Measurements from ENCODE around the gene PCSK4.

Gene PCSK4

DNA sequence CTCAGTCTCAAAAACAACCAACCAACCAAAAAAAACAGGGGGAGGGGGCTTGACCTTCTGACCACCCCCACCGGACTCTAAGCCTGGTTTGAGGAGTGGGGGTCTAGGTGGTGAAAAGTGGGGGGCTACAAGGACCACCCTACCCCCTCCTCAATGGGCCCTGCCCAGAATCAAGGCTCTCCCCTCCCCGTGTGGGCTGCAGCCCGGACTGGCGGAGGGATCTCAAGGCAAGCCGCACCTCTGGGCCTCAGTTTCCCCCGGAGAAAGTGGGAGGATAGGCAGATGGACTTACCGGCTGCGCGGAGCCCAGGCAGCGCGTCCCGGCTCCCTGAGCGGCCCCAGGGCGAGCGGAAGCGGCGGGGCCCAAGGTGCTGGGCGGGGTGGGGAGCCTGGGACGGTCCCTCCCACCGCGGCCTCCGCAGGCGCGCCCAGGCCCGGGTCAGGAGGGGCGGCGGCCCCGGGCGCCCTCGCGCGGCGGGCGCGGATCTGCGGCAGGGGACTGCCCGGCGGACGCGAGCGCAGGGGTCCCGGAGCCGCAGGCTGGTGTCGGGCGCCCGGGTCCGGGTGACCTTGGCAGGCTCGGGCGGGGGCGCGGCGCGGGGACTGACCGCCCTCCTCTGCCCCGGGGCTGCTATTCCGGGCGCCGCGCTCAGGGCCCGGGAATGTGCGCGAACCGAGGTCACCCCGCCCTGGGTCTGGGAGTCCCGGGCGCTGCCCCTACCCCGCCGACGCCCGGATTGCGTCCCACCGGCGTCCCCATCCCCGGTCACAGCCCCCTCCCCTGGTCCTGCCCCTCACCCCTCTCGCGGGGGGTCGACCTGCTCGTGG is 22.7 kb upstream of the PCSK4 start, which contains the start of gene ADAMTSL5 (continued):
- no peak for TF ChIP-seq ZNF292 (tag by site-specific recombination; IDR thresholded peaks at IDR 0.05; ENCODE audit: borderline replicate concordance, low read depth)
- no peak for TF ChIP-seq ZNF266 (tag by site-specific recombination; IDR thresholded peaks at IDR 0.05; ENCODE audit: low read depth)
- TF ChIP-seq ZNF24 (tag by site-specific recombination; IDR thresholded peaks at IDR 0.05): no peak
- TF ChIP-seq ZXDB (tag by site-specific recombination; IDR thresholded peaks at IDR 0.05): no peak
- TF ChIP-seq ZNF426 (tag by site-specific recombination; IDR thresholded peaks at IDR 0.05): no peak
- TF ChIP-seq ZNF19 (tag by site-specific recombination; IDR thresholded peaks at IDR 0.05; ENCODE audit: low read depth): no peak
- no peak for TF ChIP-seq ZNF664 (tag by site-specific recombination; IDR thresholded peaks at IDR 0.05)
- peak; percentile 48; the same call in 1 of the 2 replicates for TF ChIP-seq ZSCAN5A (tag by site-specific recombination; IDR thresholded peaks at IDR 0.05)
- TF ChIP-seq SP2 (tag by site-specific recombination; IDR thresholded peaks at IDR 0.05): no peak; the same call in 1 of the 2 replicates
- TF ChIP-seq OSR2 (tag by site-specific recombination; IDR thresholded peaks at IDR 0.05): no peak
- TF ChIP-seq, protein P1, sequence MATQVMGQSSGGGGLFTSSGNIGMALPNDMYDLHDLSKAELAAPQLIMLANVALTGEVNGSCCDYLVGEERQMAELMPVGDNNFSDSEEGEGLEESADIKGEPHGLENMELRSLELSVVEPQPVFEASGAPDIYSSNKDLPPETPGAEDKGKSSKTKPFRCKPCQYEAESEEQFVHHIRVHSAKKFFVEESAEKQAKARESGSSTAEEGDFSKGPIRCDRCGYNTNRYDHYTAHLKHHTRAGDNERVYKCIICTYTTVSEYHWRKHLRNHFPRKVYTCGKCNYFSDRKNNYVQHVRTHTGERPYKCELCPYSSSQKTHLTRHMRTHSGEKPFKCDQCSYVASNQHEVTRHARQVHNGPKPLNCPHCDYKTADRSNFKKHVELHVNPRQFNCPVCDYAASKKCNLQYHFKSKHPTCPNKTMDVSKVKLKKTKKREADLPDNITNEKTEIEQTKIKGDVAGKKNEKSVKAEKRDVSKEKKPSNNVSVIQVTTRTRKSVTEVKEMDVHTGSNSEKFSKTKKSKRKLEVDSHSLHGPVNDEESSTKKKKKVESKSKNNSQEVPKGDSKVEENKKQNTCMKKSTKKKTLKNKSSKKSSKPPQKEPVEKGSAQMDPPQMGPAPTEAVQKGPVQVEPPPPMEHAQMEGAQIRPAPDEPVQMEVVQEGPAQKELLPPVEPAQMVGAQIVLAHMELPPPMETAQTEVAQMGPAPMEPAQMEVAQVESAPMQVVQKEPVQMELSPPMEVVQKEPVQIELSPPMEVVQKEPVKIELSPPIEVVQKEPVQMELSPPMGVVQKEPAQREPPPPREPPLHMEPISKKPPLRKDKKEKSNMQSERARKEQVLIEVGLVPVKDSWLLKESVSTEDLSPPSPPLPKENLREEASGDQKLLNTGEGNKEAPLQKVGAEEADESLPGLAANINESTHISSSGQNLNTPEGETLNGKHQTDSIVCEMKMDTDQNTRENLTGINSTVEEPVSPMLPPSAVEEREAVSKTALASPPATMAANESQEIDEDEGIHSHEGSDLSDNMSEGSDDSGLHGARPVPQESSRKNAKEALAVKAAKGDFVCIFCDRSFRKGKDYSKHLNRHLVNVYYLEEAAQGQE (tag by site-specific recombination; IDR thresholded peaks at IDR 0.05): no peak
- TF ChIP-seq ZNF561 (tag by site-specific recombination; IDR thresholded peaks at IDR 0.05; ENCODE audit: borderline replicate concordance): 0 out of 2 replicates have a peak, but pooled peaks have one; percentile 27
- no peak for TF ChIP-seq ZNF777 (tag by site-specific recombination; IDR thresholded peaks at IDR 0.05; ENCODE audit: borderline replicate concordance)
- TF ChIP-seq ZNF48 (tag by site-specific recombination; IDR thresholded peaks at IDR 0.05): no peak
- peak; percentile 45 for TF ChIP-seq KLF17 (tag by site-specific recombination; IDR thresholded peaks at IDR 0.05)
- TF ChIP-seq ZNF785 (tag by site-specific recombination; IDR thresholded peaks at IDR 0.05): no peak
- no peak for TF ChIP-seq GLI2 (tag by site-specific recombination; IDR thresholded peaks at IDR 0.05; ENCODE audit: borderline replicate concordance, low read depth)
- no peak for TF ChIP-seq ATF2 (tag by site-specific recombination; IDR thresholded peaks at IDR 0.05; ENCODE audit: low read depth)
- peak; percentile 50; the same call in 1 of the 2 replicates for TF ChIP-seq ZNF76 (tag by site-specific recombination; IDR thresholded peaks at IDR 0.05; ENCODE audit: borderline replicate concordance, low read depth)
- no peak for TF ChIP-seq SETDB1 (IDR thresholded peaks at IDR 0.05; ENCODE audit: insufficient read length, low read length)
- TF ChIP-seq, protein P2, sequence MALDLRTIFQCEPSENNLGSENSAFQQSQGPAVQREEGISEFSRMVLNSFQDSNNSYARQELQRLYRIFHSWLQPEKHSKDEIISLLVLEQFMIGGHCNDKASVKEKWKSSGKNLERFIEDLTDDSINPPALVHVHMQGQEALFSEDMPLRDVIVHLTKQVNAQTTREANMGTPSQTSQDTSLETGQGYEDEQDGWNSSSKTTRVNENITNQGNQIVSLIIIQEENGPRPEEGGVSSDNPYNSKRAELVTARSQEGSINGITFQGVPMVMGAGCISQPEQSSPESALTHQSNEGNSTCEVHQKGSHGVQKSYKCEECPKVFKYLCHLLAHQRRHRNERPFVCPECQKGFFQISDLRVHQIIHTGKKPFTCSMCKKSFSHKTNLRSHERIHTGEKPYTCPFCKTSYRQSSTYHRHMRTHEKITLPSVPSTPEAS (tag by site-specific recombination; IDR thresholded peaks at IDR 0.05): no peak
- TF ChIP-seq ZNF555 (tag by site-specific recombination; conservative IDR thresholded peaks at IDR 0.05): no peak
- no peak for TF ChIP-seq ZNF239 (tag by site-specific recombination; IDR thresholded peaks at IDR 0.05)
- TF ChIP-seq ZNF837 (tag by site-specific recombination; IDR thresholded peaks at IDR 0.05): 0 out of 2 replicates have a peak, but pooled peaks have one; percentile 46
- TF ChIP-seq ZNF10 (tag by site-specific recombination; IDR thresholded peaks at IDR 0.05): no peak
- TF ChIP-seq ZNF792 (tag by site-specific recombination; IDR thresholded peaks at IDR 0.05): no peak
- 0 out of 2 replicates have a peak, but pooled peaks have one; percentile 19 for TF ChIP-seq ZNF623 (tag by site-specific recombination; IDR thresholded peaks at IDR 0.05)
- no peak for TF ChIP-seq TRIM28 (IDR thresholded peaks at IDR 0.05; ENCODE audit: borderline replicate concordance, low read length)
- TF ChIP-seq KLF1 (tag by site-specific recombination; IDR thresholded peaks at IDR 0.05): peak; percentile 21; the same call in 1 of the 2 replicates
- TF ChIP-seq ZNF354C (tag by site-specific recombination; IDR thresholded peaks at IDR 0.05; ENCODE audit: borderline replicate concordance, low read depth): no peak
- TF ChIP-seq ZNF169 (tag by site-specific recombination; IDR thresholded peaks at IDR 0.05): no peak

Measured in HEK293 (cell line).